Activated T-helper 9 cell treated with anti-CD3 and anti-CD28 coated beads, Interleukin-2, amount 50 U/mL, for 16 hours (primary cell): ENCODE results near the gene HPCAL1.
"Not testable (repeated sequence)": the region's sequence is repeated elsewhere in the genome, so short reads cannot be mapped to it uniquely, and the experiment has no call there.

ENCODE experiments used
- DNase-seq: peaks from one replicate; pipeline ENCODE4 v3.0.0-alpha.2; 2020; ENCODE audit warnings: low read depth

The HPCAL1 gene

DNA sequence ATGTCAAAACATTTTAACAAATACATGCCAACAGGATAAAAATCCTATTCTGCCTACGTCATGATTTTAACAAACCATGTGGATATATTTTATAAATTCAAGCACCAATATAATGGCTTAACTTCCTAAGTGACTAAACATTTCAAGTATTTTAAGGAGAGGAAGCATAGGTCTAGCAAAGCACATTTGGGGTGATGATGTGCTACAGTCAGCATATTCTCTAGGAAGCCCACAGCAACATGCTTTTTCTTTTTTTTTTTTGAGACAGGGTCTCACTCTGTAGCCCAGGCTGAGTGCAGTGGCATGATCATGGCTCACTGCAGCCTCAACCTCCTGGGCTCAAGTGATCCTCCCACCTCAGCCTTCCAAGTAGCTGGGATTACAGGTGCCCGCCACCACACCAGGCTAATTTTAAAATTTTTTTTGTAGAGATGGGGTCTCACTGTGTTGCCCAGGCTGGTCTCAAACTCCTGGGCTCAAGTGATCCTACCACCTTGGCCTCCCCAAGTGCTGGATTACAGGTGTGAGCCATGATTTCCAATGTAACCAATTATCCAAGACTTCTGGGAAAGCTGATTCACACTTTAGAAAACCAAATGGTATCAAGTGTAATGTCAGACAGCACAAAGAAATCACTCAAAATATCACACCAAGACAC is 139.9 kb downstream of the HPCAL1 start:
- not testable (repeated sequence) for DNase-seq

- DNase-seq, result no peak
Measured at GRCh38 chr2:10444463-10444862, 141.8 kb downstream of the HPCAL1 start.

- no peak for DNase-seq
Measured at GRCh38 chr2:10446631-10447030, 143.9 kb downstream of the HPCAL1 start.

GRCh38 chr2:10447300-10447894 is 144.7 kb downstream of the HPCAL1 start:
- DNase-seq, result no peak

GRCh38 chr2:10447895-10448575 is 145.3 kb downstream of the HPCAL1 start, which contains the start of gene ODC1:
ODC1 (minus strand) TSS chr2:10448327; CDS start chr2:10445032, 3,295 bp downstream.
- DNase-seq, result peak; percentile 99

- peak; percentile 91 for DNase-seq
Measured at GRCh38 chr2:10448576-10449485, 146.1 kb downstream of the HPCAL1 start.

- no peak for DNase-seq
Measured at GRCh38 chr2:10449486-10449831, 146.8 kb downstream of the HPCAL1 start.

DNA sequence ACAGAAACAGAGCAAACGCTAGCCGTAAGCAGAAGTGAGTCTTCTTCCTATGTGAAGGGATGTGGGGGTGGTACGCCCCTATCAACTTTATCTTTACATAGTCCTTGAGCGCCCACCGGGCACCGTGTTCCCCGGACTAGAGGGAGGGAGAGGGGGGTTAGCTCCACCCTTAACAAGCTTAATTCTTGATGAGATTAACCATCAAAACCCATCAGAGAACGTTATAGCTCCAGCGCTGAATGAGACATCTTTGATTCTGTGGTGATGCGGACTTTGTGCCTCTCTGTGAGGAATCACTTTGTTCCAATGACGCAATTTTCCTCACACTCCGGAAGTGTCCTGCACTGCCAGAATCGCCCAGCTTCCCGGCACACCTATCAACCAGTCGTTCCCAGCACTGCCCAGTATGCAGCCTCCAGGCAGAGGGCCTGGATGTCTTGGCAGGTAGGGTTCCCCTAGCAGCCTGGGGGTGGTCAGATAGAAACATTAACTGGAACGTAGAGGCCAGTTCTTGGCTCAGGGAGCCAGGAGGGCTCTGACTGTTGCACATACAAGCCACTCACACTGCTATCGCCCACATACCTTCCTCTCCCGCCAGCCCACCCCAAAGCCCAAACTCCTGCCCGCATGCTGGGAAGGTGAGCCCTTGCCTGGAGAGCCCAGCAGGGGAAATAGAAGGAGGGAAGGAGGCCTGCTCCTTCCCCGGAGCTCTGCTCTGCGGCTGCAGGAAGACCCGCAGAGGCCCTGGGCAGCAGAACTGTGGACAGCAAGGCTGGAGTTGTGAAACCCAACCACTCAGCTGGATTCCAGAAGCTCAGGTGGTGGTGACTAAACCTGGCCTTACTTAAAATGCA is 147.4 kb downstream of the HPCAL1 start:
- no peak for DNase-seq

DNA sequence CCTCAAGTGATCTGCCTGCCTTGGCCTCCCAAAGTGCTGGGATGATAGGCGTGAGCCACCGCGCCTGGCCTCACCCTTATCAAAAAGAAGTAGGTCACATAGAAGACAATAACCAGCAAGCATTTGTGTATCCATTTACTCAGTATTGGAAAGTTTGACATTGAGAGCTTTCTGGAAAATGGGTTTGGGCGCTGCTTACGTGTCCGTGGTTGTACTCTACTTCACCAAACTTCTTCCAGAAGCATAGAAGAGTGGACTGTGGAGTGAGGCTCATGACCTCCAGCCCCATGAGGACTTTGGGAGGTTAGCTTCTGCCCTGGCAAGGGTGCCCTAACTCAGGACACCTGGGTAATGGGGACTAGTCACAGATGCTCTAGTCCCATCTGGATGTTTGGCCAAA is 149.1 kb downstream of the HPCAL1 start:
- no peak for DNase-seq

- no peak for DNase-seq
Measured at GRCh38 chr2:10452312-10452711, 149.6 kb downstream of the HPCAL1 start.

- no peak for DNase-seq
Measured at GRCh38 chr2:10452956-10453904, 150.5 kb downstream of the HPCAL1 start.

DNA sequence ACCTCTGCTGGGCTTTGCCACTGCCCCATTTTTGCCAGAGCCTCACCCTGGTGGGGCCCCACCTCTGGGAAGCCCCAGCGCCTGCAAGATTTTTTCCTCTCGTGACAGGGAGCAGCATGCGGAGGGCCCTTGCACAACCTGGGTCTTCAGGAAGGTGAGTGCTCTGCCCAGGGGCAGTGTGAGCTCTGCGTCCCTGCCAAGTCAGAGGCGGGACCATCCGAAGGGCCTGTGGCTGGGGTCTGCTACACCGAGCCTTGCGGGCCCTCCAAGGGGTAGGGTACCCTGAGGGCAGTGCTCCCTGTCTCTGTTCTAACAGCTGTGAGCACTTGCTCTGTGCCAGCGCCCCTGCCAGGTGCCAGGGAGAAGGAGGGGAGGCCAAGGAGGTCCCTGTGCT is 151.2 kb downstream of the HPCAL1 start:
- DNase-seq, result no peak

- no peak for DNase-seq
Measured at GRCh38 chr2:10454505-10454904, 151.8 kb downstream of the HPCAL1 start.

GRCh38 chr2:10457195-10457594 is 154.5 kb downstream of the HPCAL1 start:
- not testable (repeated sequence) for DNase-seq

DNA sequence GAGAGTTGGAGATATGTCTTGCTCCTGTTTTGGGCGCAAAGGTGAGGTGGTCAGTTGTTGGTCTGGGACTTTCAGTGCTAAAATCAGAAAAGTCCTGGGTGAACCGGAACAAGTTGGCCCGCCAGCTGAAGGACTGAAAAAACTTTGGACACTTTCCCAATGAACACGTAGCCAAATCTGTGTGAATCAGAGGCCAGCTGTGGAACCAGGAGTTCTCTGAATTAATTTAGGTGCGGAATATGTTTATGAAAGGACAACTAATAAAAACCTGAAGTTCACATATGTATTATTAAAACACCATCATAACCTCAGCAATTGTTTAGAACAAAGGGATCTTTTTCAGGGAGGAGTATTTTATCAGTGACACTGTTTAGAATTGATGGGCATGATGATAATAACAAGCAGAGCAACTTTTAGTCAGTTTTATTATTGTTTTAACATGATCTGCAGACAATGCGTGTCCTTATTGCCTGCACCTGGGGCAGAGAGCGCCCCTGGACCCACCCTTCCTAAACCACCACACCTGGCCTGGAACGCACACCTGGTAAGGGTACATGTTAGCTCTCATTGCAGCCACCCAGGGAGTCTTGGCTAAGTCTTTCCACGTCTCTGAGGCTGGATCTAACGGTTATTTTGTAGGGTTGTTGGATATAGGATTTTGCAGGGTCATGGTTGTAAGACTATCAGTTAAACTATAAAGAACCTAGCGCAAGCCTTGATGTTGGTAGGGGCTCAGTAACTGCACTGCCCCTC is 155.3 kb downstream of the HPCAL1 start:
- no peak for DNase-seq

DNA sequence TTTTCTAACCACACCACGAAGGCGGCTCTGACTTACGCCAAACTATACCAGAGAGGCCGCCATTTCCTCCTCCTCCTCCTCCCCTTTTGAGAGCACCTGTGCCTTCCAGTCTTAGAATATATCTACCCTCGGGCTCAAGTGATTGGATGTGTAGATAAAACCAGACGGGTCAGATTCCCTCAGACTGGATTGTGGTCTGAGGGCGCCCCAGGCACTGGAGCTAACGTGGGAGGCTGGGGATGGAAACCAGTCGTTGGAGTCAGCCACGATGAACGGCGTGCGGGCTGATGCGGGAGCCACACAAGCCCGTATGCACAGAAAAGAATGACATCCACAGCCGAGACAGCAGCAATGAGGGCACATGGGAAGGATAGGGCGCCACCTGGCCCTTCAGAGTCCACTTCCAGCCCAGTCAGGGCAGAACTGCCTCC is 157.7 kb downstream of the HPCAL1 start:
- no peak for DNase-seq

GRCh38 chr2:10462178-10463083 is 159.7 kb downstream of the HPCAL1 start:
- DNase-seq, result no peak

DNA sequence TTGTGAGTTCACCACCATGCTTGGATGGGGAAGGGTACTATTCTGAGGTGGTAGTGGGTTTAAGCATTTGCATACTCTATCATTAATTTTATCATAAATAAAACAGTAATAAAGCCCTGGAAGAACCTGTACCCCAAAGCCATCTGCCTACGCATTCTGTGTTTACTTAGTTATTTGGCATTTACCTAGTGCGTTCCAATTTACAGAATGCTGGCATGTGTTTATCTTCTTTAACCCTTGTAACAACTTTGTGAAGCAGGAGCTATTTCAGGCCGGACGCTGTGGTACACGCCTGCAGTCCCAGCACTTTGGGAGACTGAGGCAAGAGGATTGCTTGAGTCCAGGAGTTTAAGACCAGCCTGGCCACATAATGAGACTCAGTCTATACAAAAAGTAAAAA is 163.2 kb downstream of the HPCAL1 start:
- DNase-seq, result no peak
